H1 (cell line): ENCODE results near the gene CEP128. TPM values are rescaled to one million over a fixed set of nuclear protein-coding genes. Genes with fewer than 3 reads are reported as not detected.

Experiments used
- CTCF ChIA-PET: fragments of 300-600 bp; sonication (Branson Sonifier 250); formaldehyde crosslinking; loops from one replicate; lab custom pipeline; 2021; ENCODE audit not compliant: partially characterized antibody; lab: Charles Lee
- POLR2A ChIA-PET: fragments of 300-600 bp; sonication (Branson Sonifier 250); formaldehyde crosslinking; loops from one replicate; lab custom pipeline; 2021; ENCODE audit warnings: inconsistent platforms; ENCODE audit not compliant: partially characterized antibody; lab: Charles Lee
- DNase-seq, 2 experiments: peaks; one replicate each; pipeline versions ENCODE4 v3.0.0 to v3.0.0-alpha.2; 2010 to 2022; ENCODE audit warnings: low spot score in 2 of 2, low read depth in 1 of 2, mixed read lengths in 1 of 2
- FAIRE-seq: peaks from 2 replicates; lab custom pipeline; 2011; peaks lifted over from hg19 to GRCh38; lab: Jason Lieb, UNC
- H2AFZ ChIP-seq: 2 replicates; pipeline ENCODE4 v1.8.1; 2012; ENCODE audit warnings: low read length, inconsistent platforms
- H2AK5ac ChIP-seq: 2 replicates; pipeline ENCODE4 v1.6.1; 2013; ENCODE audit warnings: low read depth, low read length
- H2BK120ac ChIP-seq: replicated peaks from 2 replicates; pipeline ENCODE3; 2013; ENCODE audit warnings: low read depth, low read length, inconsistent platforms
- H2BK12ac ChIP-seq: 2 replicates; pipeline ENCODE4 v1.6.1; 2013; ENCODE audit warnings: low read depth, low read length
- H2BK15ac ChIP-seq: 2 replicates; pipeline ENCODE4 v1.6.1; 2013; ENCODE audit warnings: low read length
- H2BK20ac ChIP-seq: 2 replicates; pipeline ENCODE4 v1.6.1; 2013; ENCODE audit warnings: low read length
- H2BK5ac ChIP-seq: 2 replicates; pipeline ENCODE4 v1.6.1; 2013; ENCODE audit warnings: low read depth, low read length
- H3K14ac ChIP-seq: 2 replicates; pipeline ENCODE4 v1.6.1; 2013; ENCODE audit warnings: inconsistent platforms; ENCODE audit not compliant: insufficient read length
- H3K18ac ChIP-seq: 2 replicates; pipeline ENCODE4 v1.6.1; 2013; ENCODE audit warnings: low read length; ENCODE audit errors: extremely low read depth
- H3K23ac ChIP-seq: 2 replicates; pipeline ENCODE4 v1.6.1; 2013; ENCODE audit warnings: inconsistent platforms; ENCODE audit not compliant: insufficient read length
- H3K23me2 ChIP-seq: 2 replicates; pipeline ENCODE4 v1.6.1; 2013; ENCODE audit warnings: low read depth, low read length
- H3K27ac ChIP-seq: 2 replicates; pipeline ENCODE4 v1.6.1; 2011; ENCODE audit warnings: low read depth, low read length, inconsistent platforms
- H3K27me3 ChIP-seq, 4 experiments: replicated peaks in 1 of 4; 1 replicate in 1 of 4; 2 replicates in 3 of 4; pipeline versions ENCODE4 v1.6.1 to v1.8.1; 2011 to 2013; ENCODE audit warnings: low read length in 3 of 4, mild to moderate bottlenecking in 3 of 4, inconsistent platforms in 2 of 4, mixed read lengths in 2 of 4, moderate library complexity in 1 of 4; ENCODE audit not compliant: control insufficient read depth in 3 of 4, insufficient read depth in 3 of 4; ENCODE audit errors: extremely low read depth in 1 of 4
- H3K36me3 ChIP-seq, 4 experiments: 2 replicates each; pipeline versions ENCODE4 v1.6.1 to v1.8.1; 2011 to 2013; ENCODE audit warnings: mild to moderate bottlenecking in 4 of 4, low read length in 3 of 4, moderate library complexity in 2 of 4, control low read depth in 1 of 4, inconsistent platforms in 1 of 4; ENCODE audit not compliant: insufficient read depth in 4 of 4, control insufficient read depth in 2 of 4
- H3K4ac ChIP-seq: replicated peaks from 2 replicates; pipeline ENCODE3; 2013; ENCODE audit warnings: low read length, low read depth, mixed read lengths, inconsistent platforms; ENCODE audit not compliant: insufficient read length
- H3K4me1 ChIP-seq, 4 experiments: replicated peaks in 1 of 4; 1 replicate in 1 of 4; 2 replicates in 3 of 4; pipeline versions ENCODE4 v1.6.1 to v1.8.1; 2011 to 2013; ENCODE audit warnings: low read length in 3 of 4, inconsistent platforms in 2 of 4, mixed read lengths in 1 of 4; ENCODE audit not compliant: insufficient read depth in 4 of 4, control insufficient read depth in 3 of 4
- H3K4me2 ChIP-seq, 2 experiments: 2 replicates each; pipeline versions ENCODE4 v1.6.1 to v1.8.1; 2011 to 2013; ENCODE audit warnings: low read depth in 2 of 2, low read length in 2 of 2, control low read depth in 1 of 2, inconsistent platforms in 1 of 2, mild to moderate bottlenecking in 1 of 2; ENCODE audit not compliant: insufficient read depth in 1 of 2
- H3K4me3 ChIP-seq, 4 experiments: fragments of 200-600, 300-600 bp in 1 of 4; sonication (generic), shearing (Covaris generic), sonication (Bioruptor Twin) in 1 of 4; 2 replicates each; pipeline versions ENCODE4 v1.5.1 to v1.8.1; 2011 to 2016; ENCODE audit warnings: low read length in 4 of 4, low read depth in 3 of 4, control low read depth in 2 of 4, inconsistent platforms in 2 of 4, mild to moderate bottlenecking in 2 of 4, mixed read lengths in 1 of 4, moderate library complexity in 1 of 4; ENCODE audit not compliant: insufficient read depth in 2 of 4; ENCODE audit errors: extremely low read depth in 1 of 4
- H3K56ac ChIP-seq: replicated peaks from 2 replicates; pipeline ENCODE3; 2013; ENCODE audit warnings: low read depth, mild to moderate bottlenecking, mixed read lengths, low read length, inconsistent platforms; ENCODE audit not compliant: insufficient read length
- H3K79me1 ChIP-seq: 2 replicates; pipeline ENCODE4 v1.6.1; 2013; ENCODE audit warnings: low read depth, low read length, control low read depth
- H3K79me2 ChIP-seq, 2 experiments: 2 replicates each; pipeline versions ENCODE4 v1.6.1 to v1.8.1; 2012 to 2013; ENCODE audit warnings: low read length in 2 of 2, mild to moderate bottlenecking in 2 of 2, inconsistent platforms in 1 of 2; ENCODE audit not compliant: insufficient read depth in 2 of 2, control insufficient read depth in 1 of 2
- H3K9ac ChIP-seq, 4 experiments: replicated peaks in 1 of 4; 1 replicate in 1 of 4; 2 replicates in 3 of 4; pipeline versions ENCODE4 v1.6.1 to v1.8.1; 2011 to 2013; ENCODE audit warnings: low read depth in 3 of 4, low read length in 3 of 4, control low read depth in 2 of 4, mild to moderate bottlenecking in 2 of 4, moderate library complexity in 2 of 4, inconsistent platforms in 1 of 4; ENCODE audit errors: extremely low read depth in 1 of 4
- H3K9me3 ChIP-seq, 2 experiments: 2 replicates each; pipeline versions ENCODE4 v1.6.1 to v1.8.1; 2012 to 2013; ENCODE audit warnings: mild to moderate bottlenecking in 2 of 2, moderate library complexity in 2 of 2, control low read depth in 1 of 2, inconsistent platforms in 1 of 2, low read depth in 1 of 2, low read length in 1 of 2, mixed read lengths in 1 of 2; ENCODE audit not compliant: insufficient read depth in 2 of 2
- H4K20me1 ChIP-seq, 2 experiments: replicated peaks in 1 of 2; 2 replicates each; pipeline versions ENCODE3 to v1.8.1; 2011 to 2013; ENCODE audit warnings: inconsistent platforms in 2 of 2, low read length in 2 of 2, mild to moderate bottlenecking in 1 of 2; ENCODE audit not compliant: insufficient read depth in 2 of 2, control insufficient read depth in 1 of 2
- H4K5ac ChIP-seq: 2 replicates; pipeline ENCODE4 v1.6.1; 2013; ENCODE audit warnings: low read length, low read depth, mixed read lengths, inconsistent platforms; ENCODE audit not compliant: insufficient read length
- H4K8ac ChIP-seq: 2 replicates; pipeline ENCODE4 v1.8.0; 2013; ENCODE audit warnings: mild to moderate bottlenecking, moderate library complexity, low read length, inconsistent platforms; ENCODE audit not compliant: insufficient read depth; ENCODE audit errors: extremely low read depth
- H4K91ac ChIP-seq: replicated peaks from 2 replicates; pipeline ENCODE3; 2013; ENCODE audit warnings: low read length, mixed read lengths, inconsistent platforms; ENCODE audit not compliant: insufficient read length
- ASH2L ChIP-seq: fragments of 200-600, 300-600 bp; sonication (generic); IDR thresholded peaks from one replicate; pipeline ENCODE4 v1.7.1; 2017; ENCODE audit warnings: low read length
- BRCA1 ChIP-seq: IDR thresholded peaks from 2 replicates; pipeline ENCODE4 v1.6.1; 2012; ENCODE audit warnings: low read depth, low read length, improper control_type of control experiment
- CREB1 ChIP-seq: IDR thresholded peaks from 2 replicates; pipeline ENCODE4 v1.6.1; 2012; ENCODE audit warnings: inconsistent platforms
- CTBP2 ChIP-seq: IDR thresholded peaks from 2 replicates; pipeline ENCODE4 v1.7.0; 2011; ENCODE audit warnings: borderline replicate concordance, mild to moderate bottlenecking, moderate library complexity, mixed read lengths, low read length; ENCODE audit not compliant: insufficient read depth, insufficient read length
- EGR1 ChIP-seq: IDR thresholded peaks from 2 replicates; pipeline ENCODE4 v1.6.1; 2011; ENCODE audit warnings: low read depth, low read length, borderline replicate concordance
- HDAC2 ChIP-seq, 2 experiments: fragments of 300-600 bp in 1 of 2; sonication (generic) in 1 of 2; IDR thresholded peaks; 2 replicates each; pipeline ENCODE4 v1.6.1; 2011 to 2012; ENCODE audit warnings: low read depth in 2 of 2, low read length in 2 of 2, mild to moderate bottlenecking in 2 of 2, moderate library complexity in 2 of 2, borderline replicate concordance in 1 of 2, inconsistent platforms in 1 of 2
- HDAC6 ChIP-seq: IDR thresholded peaks from one replicate; pipeline ENCODE4 v1.7.1; 2012; ENCODE audit warnings: low read depth, mild to moderate bottlenecking, inconsistent platforms, low read length, moderate library complexity
- JUN ChIP-seq: IDR thresholded peaks from 2 replicates; pipeline ENCODE4 v1.6.1; 2011; ENCODE audit warnings: low read depth, mild to moderate bottlenecking, improper control_type of control experiment, low read length
- NANOG ChIP-seq: IDR thresholded peaks from 2 replicates; pipeline ENCODE4 v1.6.1; 2011; ENCODE audit warnings: low read length, low read depth, mild to moderate bottlenecking, inconsistent platforms; ENCODE audit not compliant: insufficient read depth, poor library complexity, severe bottlenecking
- PHF8 ChIP-seq: fragments of 200-600 bp; sonication (generic); conservative IDR thresholded peaks from 2 replicates; pipeline ENCODE4 v1.7.1; 2012; ENCODE audit warnings: low read depth, mild to moderate bottlenecking, inconsistent platforms, low read length, moderate library complexity
- POLR2AphosphoS5 ChIP-seq: IDR thresholded peaks from 2 replicates; pipeline ENCODE4 v1.6.1; 2011; ENCODE audit warnings: low read depth, low read length
- RBBP5 ChIP-seq: IDR thresholded peaks from 2 replicates; pipeline ENCODE4 v1.7.1; 2012; ENCODE audit warnings: low read depth, mild to moderate bottlenecking, inconsistent platforms, low read length, moderate library complexity, borderline replicate concordance
- RNF2 ChIP-seq: fragments of 200-900, 300-1000 bp; sonication (generic); IDR thresholded peaks from 2 replicates; pipeline ENCODE4 v1.7.1; 2016; ENCODE audit warnings: borderline replicate concordance, low read depth, mild to moderate bottlenecking, antibody characterized with exemption, low read length; ENCODE audit not compliant: poor library complexity, severe bottlenecking; ENCODE audit errors: missing control alignments
- SIN3A ChIP-seq, 2 experiments: IDR thresholded peaks in 1 of 2; conservative IDR thresholded peaks in 1 of 2; 2 replicates each; pipeline ENCODE4 v1.6.1; 2011 to 2012; ENCODE audit warnings: low read length in 2 of 2, improper control_type of control experiment in 1 of 2, low read depth in 1 of 2, mild to moderate bottlenecking in 1 of 2
- SP1 ChIP-seq: IDR thresholded peaks from 2 replicates; pipeline ENCODE4 v1.6.1; 2011; ENCODE audit warnings: low read depth, low read length
- SRF ChIP-seq: IDR thresholded peaks from 2 replicates; pipeline ENCODE4 v1.6.1; 2011; ENCODE audit warnings: mild to moderate bottlenecking, low read depth, low read length, moderate library complexity
- polyA plus RNA-seq, 7 experiments: library from polyadenylated mRNA; depleted of rRNA in 3 of 7; stranded (reverse) in 5 of 7; unstranded in 2 of 7; fragments of >200 nt in 5 of 7; fragments of 200-250 nt in 2 of 7; gene quantifications; 1 replicate in 5 of 7; 2 replicates in 1 of 7; 4 replicates in 1 of 7; pipeline versions ENCODE4 v1.2.1 to v1.2.3, GENCODE V29; 2011 to 2013; ENCODE audit warnings: missing spikeins in 2 of 7, mixed read lengths in 2 of 7
- total RNA-seq: library from RNA; stranded (reverse); fragmentation: NEBNext Ultra II Directional; extraction: Animal tissue kit (Norgen Biotek cat#: 25700); gene quantifications from 2 replicates; pipeline ENCODE4 v1.2.1, GENCODE V29; 2021

CEP128 gene
- total and polyA plus RNA-seq, 2 of the 8 experiments (the other 6 are each of a cell fraction or from before 2014, with no cell fraction given): 1.9 to 17.0 TPM

DNA sequence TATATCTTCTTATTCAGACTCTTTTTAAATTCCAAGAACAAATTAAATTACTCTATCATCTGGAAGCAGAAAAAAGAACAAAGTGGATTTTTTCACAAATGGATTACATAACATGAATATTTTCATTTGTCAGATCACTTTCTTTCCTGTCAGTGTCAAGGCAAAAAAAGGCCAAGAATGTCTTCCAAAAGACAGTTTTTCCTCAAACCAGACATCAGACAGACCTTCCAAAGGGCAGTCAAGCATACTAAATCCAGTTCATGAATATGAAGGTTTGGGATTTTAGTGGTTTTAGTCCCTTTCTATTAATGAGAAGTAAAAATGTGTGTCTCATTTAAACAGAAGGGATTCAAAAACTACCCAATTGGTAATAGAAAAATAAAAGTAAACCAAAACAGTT lies 336.0 kb downstream of the CEP128 start:
- H3K23ac ChIP-seq: no peak overlapping the region
- no peak overlapping the region for H3K56ac ChIP-seq
- ChIA-PET POLR2A (no interaction called here), CTCF (no interaction called here)
- no peak for DNase-seq
- no peak overlapping the region for H4K91ac ChIP-seq
- no peak overlapping the region for H3K27ac ChIP-seq
- no peak overlapping the region for H2AFZ ChIP-seq
- no peaks in the 10 kb centered on the region for H4K20me1 ChIP-seq
- no peaks in the 10 kb centered on the region for H3K4me1 ChIP-seq
- no peak overlapping the region for H2BK5ac ChIP-seq
- H4K5ac ChIP-seq: no peak overlapping the region
- H3K4me2 ChIP-seq: no peak overlapping the region
- no peak for FAIRE-seq
- no peak overlapping the region for H2BK15ac ChIP-seq
- no peak overlapping the region for H3K18ac ChIP-seq
- H3K23me2 ChIP-seq: no peaks in the 10 kb centered on the region
- no peak overlapping the region for H2BK12ac ChIP-seq
- H4K8ac ChIP-seq: no peak overlapping the region
- no peaks in the 10 kb centered on the region for H3K36me3 ChIP-seq
- no peaks in the 10 kb centered on the region for H3K27me3 ChIP-seq
- no peak overlapping the region for H3K14ac ChIP-seq
- no peak overlapping the region for H2BK20ac ChIP-seq
- no peak overlapping the region for H3K4me3 ChIP-seq
- no peaks in the 10 kb centered on the region for H3K9me3 ChIP-seq
- H3K79me2 ChIP-seq: no peaks in the 10 kb centered on the region
- no peaks in the 10 kb centered on the region for H3K79me1 ChIP-seq
- H2BK120ac ChIP-seq: no peak overlapping the region
- no peak overlapping the region for H2AK5ac ChIP-seq
- H3K9ac ChIP-seq: no peak overlapping the region
- no peak overlapping the region for H3K4ac ChIP-seq
- TF ChIP-seq CREB1 (no peak), EGR1 (no peak), SRF (no peak), SIN3A (conservative IDR thresholded peaks at IDR 0.05 in 1 of 2, IDR thresholded peaks at IDR 0.05 in 1 of 2; ENCODE audit: low read depth in 1 of 2, low read length in 2 of 2) (no peak), POLR2AphosphoS5 (no peak), ASH2L (no peak), JUN (no peak), HDAC6 (no peak), RNF2 (no peak), BRCA1 (no peak), SP1 (no peak), PHF8 (no peak), RBBP5 (no peak), CTBP2 (no peak), NANOG (no peak), HDAC2 (IDR thresholded peaks at IDR 0.05; ENCODE audit: borderline replicate concordance in 1 of 2, low read depth in 2 of 2, low read length in 2 of 2) (no peak)
